Smooth muscle cell (in vitro differentiated cells): ENCODE measurements around the gene ALMS1. TPM values are rescaled to one million over a fixed set of nuclear protein-coding genes. Genes with fewer than 3 reads are reported as not detected.

Experiments used
- DNase-seq: peaks from one replicate; lab custom pipeline; 2025; ENCODE audit not compliant: unreplicated experiment; lab: John Stamatoyannopoulos, UW
- H2AFZ ChIP-seq: fragments of 200-600 bp; sonication (generic); 2 replicates; pipeline ENCODE4 v1.6.0; 2016; ENCODE audit warnings: antibody characterized with exemption, low read depth, mild to moderate bottlenecking
- H3F3A ChIP-seq: fragments of 200-600 bp; sonication (generic); 2 replicates; pipeline ENCODE4 v1.6.0; 2017; ENCODE audit warnings: antibody characterized with exemption, low read depth
- H3K27ac ChIP-seq: fragments of 200-600 bp; sonication (generic); 2 replicates; pipeline ENCODE4 v1.5.1; 2016; ENCODE audit warnings: low read depth, mild to moderate bottlenecking
- H3K27me3 ChIP-seq: fragments of 200-600 bp; sonication (generic); 2 replicates; pipeline ENCODE4 v1.6.1; 2016; ENCODE audit warnings: low read depth, mild to moderate bottlenecking
- H3K36me3 ChIP-seq: fragments of 200-600 bp; sonication (generic); 2 replicates; pipeline ENCODE4 v1.5.1; 2016; ENCODE audit warnings: low read depth
- H3K4me1 ChIP-seq: fragments of 200-600 bp; sonication (generic); 2 replicates; pipeline ENCODE4 v1.5.1; 2016; ENCODE audit warnings: low read depth
- H3K4me2 ChIP-seq: fragments of 200-600 bp; sonication (generic); 2 replicates; pipeline ENCODE4 v1.6.0; 2016; ENCODE audit warnings: mild to moderate bottlenecking
- H3K4me3 ChIP-seq: fragments of 200-600 bp; sonication (generic); 2 replicates; pipeline ENCODE4 v1.5.1; 2016; ENCODE audit warnings: mild to moderate bottlenecking
- H3K79me2 ChIP-seq: fragments of 200-600 bp; sonication (generic); 2 replicates; pipeline ENCODE4 v1.6.0; 2016; ENCODE audit warnings: low read depth, mild to moderate bottlenecking
- H3K9ac ChIP-seq: fragments of 200-600 bp; sonication (generic); 2 replicates; pipeline ENCODE4 v1.6.0; 2016; ENCODE audit warnings: low read depth
- H3K9me3 ChIP-seq: fragments of 200-600 bp; sonication (generic); replicated peaks from 2 replicates; pipeline ENCODE4 v1.5.1; 2016; ENCODE audit warnings: low read depth
- H4K20me1 ChIP-seq: fragments of 200-600 bp; sonication (generic); 2 replicates; pipeline ENCODE4 v1.6.0; 2016; ENCODE audit warnings: low read depth
- WGBS: methylation state at CpG from one replicate; pipeline ENCODE4 v1.1.7; 2016; ENCODE audit warnings: low lambda C conversion rate; 5-methylcytosine and 5-hydroxymethylcytosine counted together
- polyA plus RNA-seq: library from polyadenylated mRNA; unstranded; fragments of >200 nt; fragmentation: Nextera tagmentation; extraction: Ambion mirVana; gene quantifications from 2 replicates; pipeline ENCODE4 v1.2.1, GENCODE V29; 2016
- total RNA-seq: library from RNA; depleted of rRNA; stranded (reverse); fragments of >200 nt; gene quantifications from 2 replicates; pipeline ENCODE4 v1.2.3, GENCODE V29; 2014
- TF ChIP-seq, protein P1 (sequence below): fragments of 200-600 bp; sonication (generic); IDR thresholded peaks from 2 replicates; pipeline ENCODE4 v1.5.1; 2017; ENCODE audit warnings: borderline replicate concordance, mild to moderate bottlenecking, antibody characterized with exemption; ENCODE audit not compliant: insufficient read depth, poor library complexity, severe bottlenecking

The ALMS1 gene
- total RNA-seq (19.6 and 19.7 TPM in 2 replicates), polyA plus RNA-seq (2.3 and 3.3 TPM in 2 replicates)

DNA sequence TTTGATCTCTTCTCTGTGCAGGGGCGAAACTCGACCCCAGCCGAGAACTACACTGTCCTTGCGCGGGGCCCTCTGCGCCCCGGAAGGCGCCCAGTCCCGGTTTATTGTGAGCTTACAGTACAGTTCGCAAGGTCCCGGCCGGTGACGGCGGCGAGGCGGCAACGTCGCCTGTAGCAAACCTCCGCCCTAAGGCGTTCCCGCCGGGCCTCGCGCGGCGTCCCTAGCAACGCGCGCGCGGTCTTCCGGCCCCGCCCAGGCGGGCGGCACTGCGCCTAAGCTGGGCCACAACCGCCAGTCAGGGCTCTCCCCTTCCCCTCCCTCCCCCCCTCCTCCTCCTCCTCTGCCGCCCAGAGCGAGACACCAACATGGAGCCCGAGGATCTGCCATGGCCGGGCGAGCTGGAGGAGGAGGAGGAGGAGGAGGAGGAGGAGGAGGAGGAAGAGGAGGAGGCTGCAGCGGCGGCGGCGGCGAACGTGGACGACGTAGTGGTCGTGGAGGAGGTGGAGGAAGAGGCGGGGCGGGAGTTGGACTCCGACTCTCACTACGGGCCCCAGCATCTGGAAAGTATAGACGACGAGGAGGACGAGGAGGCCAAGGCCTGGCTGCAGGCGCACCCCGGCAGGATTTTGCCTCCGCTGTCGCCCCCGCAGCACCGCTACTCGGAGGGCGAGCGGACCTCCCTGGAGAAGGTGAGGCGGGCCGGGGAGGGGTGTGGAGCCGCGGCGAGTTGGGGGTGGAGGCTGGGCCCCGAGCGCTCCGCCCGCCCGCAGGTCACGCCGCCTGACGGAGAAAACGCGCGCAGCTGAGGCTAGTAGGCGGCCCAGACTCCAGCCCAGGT is at the start of gene ALMS1:
TSS of gene ALMS1 (plus strand) at position 333 of the 838 bp plus-strand sequence. CDS start at position 366, 33 bp downstream.
- H3K4me2 ChIP-seq: peak within 1 kb of the TSS; percentile 88

GRCh38 chr2:73337828-73338227 is 47.8 kb upstream of the ALMS1 start:
- peaks cover 11% of the 10 kb centered on the region for H3K27me3 ChIP-seq

More for the DNA sequence above, at the start of gene ALMS1:
- Histone ChIP-seq H3K27me3 (peaks cover 34% of the 10 kb centered on the region), H3K4me3 (peak within 1 kb of the TSS; percentile 72), H3K36me3 (no peaks in the 10 kb centered on the region), H3K27ac (peak within 1 kb of the TSS; percentile 48), H3K4me1 (peaks cover 15% of the 10 kb centered on the region), H3K79me2 (peaks cover 42% of the 10 kb centered on the region), H3K9me3 (no peaks in the 10 kb centered on the region), H2AFZ (peak within 1 kb of the TSS; percentile 88), H3F3A (no peaks in the 10 kb centered on the region), H3K9ac (peak within 1 kb of the TSS; percentile 61), H4K20me1 (peaks cover 5% of the 10 kb centered on the region)
- TF ChIP-seq, protein P1, sequence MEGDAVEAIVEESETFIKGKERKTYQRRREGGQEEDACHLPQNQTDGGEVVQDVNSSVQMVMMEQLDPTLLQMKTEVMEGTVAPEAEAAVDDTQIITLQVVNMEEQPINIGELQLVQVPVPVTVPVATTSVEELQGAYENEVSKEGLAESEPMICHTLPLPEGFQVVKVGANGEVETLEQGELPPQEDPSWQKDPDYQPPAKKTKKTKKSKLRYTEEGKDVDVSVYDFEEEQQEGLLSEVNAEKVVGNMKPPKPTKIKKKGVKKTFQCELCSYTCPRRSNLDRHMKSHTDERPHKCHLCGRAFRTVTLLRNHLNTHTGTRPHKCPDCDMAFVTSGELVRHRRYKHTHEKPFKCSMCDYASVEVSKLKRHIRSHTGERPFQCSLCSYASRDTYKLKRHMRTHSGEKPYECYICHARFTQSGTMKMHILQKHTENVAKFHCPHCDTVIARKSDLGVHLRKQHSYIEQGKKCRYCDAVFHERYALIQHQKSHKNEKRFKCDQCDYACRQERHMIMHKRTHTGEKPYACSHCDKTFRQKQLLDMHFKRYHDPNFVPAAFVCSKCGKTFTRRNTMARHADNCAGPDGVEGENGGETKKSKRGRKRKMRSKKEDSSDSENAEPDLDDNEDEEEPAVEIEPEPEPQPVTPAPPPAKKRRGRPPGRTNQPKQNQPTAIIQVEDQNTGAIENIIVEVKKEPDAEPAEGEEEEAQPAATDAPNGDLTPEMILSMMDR: no peak
- WGBS: under 1% methylated on average over 69 of the region's 84 CpGs
- peak; percentile 87 for DNase-seq

DNA sequence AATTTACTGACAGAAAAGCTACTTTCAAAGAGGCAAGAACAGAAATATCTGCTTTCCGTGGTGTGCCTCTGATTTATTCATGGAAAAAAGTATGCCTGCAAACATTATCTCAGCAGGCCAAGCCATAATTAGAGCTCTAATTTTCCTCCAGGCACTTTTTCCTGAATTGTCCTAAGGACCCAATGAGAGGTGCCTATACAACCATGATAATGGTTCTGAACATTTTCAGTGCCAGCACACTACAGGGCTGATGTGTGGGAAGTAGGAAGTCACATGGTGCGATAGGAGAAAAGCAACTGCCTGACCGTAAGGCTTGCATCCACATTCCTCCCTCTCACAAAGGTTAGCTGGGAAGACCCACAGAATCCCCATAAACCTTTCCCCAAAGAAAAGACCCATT is 46.4 kb upstream of the ALMS1 start:
- Histone ChIP-seq H3F3A (no peaks in the 10 kb centered on the region), H4K20me1 (no peaks in the 10 kb centered on the region), H3K4me2 (no peak overlapping the region), H3K9me3 (no peaks in the 10 kb centered on the region), H3K36me3 (no peaks in the 10 kb centered on the region), H3K4me1 (no peaks in the 10 kb centered on the region), H3K9ac (no peak overlapping the region), H3K79me2 (no peaks in the 10 kb centered on the region), H3K4me3 (no peak overlapping the region), H3K27ac (no peak overlapping the region), H3K27me3 (peaks cover 18% of the 10 kb centered on the region), H2AFZ (no peak overlapping the region)
- 68% methylated on average over 3 of the region's 3 CpGs for WGBS
- no peak for DNase-seq
- TF ChIP-seq, protein P1: no peak

More at GRCh38 chr2:73337828-73338227, 47.8 kb upstream of the ALMS1 start:
- 60% methylated on average over 3 of the region's 3 CpGs for WGBS
- no peaks in the 10 kb centered on the region for H4K20me1 ChIP-seq
- no peaks in the 10 kb centered on the region for H3K36me3 ChIP-seq
- no peak overlapping the region for H3K27ac ChIP-seq
- no peaks in the 10 kb centered on the region for H3K4me1 ChIP-seq
- H3K4me2 ChIP-seq: no peak overlapping the region
- H3K9ac ChIP-seq: no peak overlapping the region
- no peak overlapping the region for H3K4me3 ChIP-seq
- DNase-seq: no peak
- TF ChIP-seq, protein P1: no peak
- H3K9me3 ChIP-seq: no peaks in the 10 kb centered on the region
- H3F3A ChIP-seq: no peaks in the 10 kb centered on the region
- H3K79me2 ChIP-seq: no peaks in the 10 kb centered on the region
- no peak overlapping the region for H2AFZ ChIP-seq
